NT2/D1 (cell line): Measurements from ENCODE around the gene POU6F1.

Experiments used
- DNase-seq: peaks from one replicate; pipeline ENCODE4 v3.0.0-alpha.2; 2011; ENCODE audit warnings: low read depth, low spot score
- H3K27me3 ChIP-seq: 2 replicates; pipeline ENCODE4 v1.6.0; 2011; ENCODE audit warnings: mild to moderate bottlenecking; ENCODE audit not compliant: insufficient read length, insufficient read depth
- H3K36me3 ChIP-seq: 2 replicates; pipeline ENCODE4 v1.6.1; 2011; ENCODE audit warnings: mild to moderate bottlenecking, low read length, mixed read lengths; ENCODE audit not compliant: insufficient read depth, insufficient read length
- H3K4me1 ChIP-seq: 2 replicates; pipeline ENCODE4 v1.5.1; 2011; ENCODE audit not compliant: insufficient read depth, insufficient read length
- H3K4me3 ChIP-seq: 2 replicates; pipeline ENCODE4 v1.5.1; 2011; ENCODE audit warnings: low read depth; ENCODE audit not compliant: insufficient read length
- H3K9ac ChIP-seq: 2 replicates; pipeline ENCODE4 v1.6.0; 2011; ENCODE audit warnings: low read depth; ENCODE audit not compliant: insufficient read length
- H3K9me3 ChIP-seq: 2 replicates; pipeline ENCODE4 v1.5.1; 2011; ENCODE audit warnings: mild to moderate bottlenecking, low read length; ENCODE audit not compliant: insufficient read depth
- SUZ12 ChIP-seq: IDR thresholded peaks from 2 replicates; pipeline ENCODE4 v1.6.1; 2011; ENCODE audit not compliant: insufficient read length, insufficient read depth; ENCODE audit errors: extremely low read depth
- YY1 ChIP-seq: IDR thresholded peaks from 2 replicates; pipeline ENCODE4 v1.6.1; 2011; ENCODE audit not compliant: insufficient read length, insufficient read depth
- ZNF274 ChIP-seq: IDR thresholded peaks from 2 replicates; pipeline ENCODE4 v1.6.1; 2011; ENCODE audit warnings: mild to moderate bottlenecking, low read depth, low read length

The POU6F1 gene

GRCh38 chr12:51150777-51151176 is 67.1 kb downstream of the POU6F1 start:
- Histone ChIP-seq H3K4me1 (no peaks in the 10 kb centered on the region), H3K9me3 (no peaks in the 10 kb centered on the region), H3K4me3 (no peak overlapping the region), H3K36me3 (peaks cover 3% of the 10 kb centered on the region), H3K9ac (no peak overlapping the region), H3K27me3 (no peaks in the 10 kb centered on the region)
- no peak for TF ChIP-seq ZNF274
- no peak for TF ChIP-seq YY1
- TF ChIP-seq SUZ12 = no peak
- no peak for DNase-seq

GRCh38 chr12:51147309-51147708 is 70.6 kb downstream of the POU6F1 start:
- Histone ChIP-seq H3K27me3 (no peaks in the 10 kb centered on the region), H3K36me3 (peaks cover 4% of the 10 kb centered on the region), H3K4me1 (no peaks in the 10 kb centered on the region), H3K9me3 (no peaks in the 10 kb centered on the region), H3K4me3 (no peak overlapping the region), H3K9ac (no peak overlapping the region)
- no peak for DNase-seq
- no peak for TF ChIP-seq SUZ12
- no peak for TF ChIP-seq YY1
- no peak for TF ChIP-seq ZNF274

- DNase-seq = no peak
- Histone ChIP-seq H3K36me3 (peaks cover 37% of the 10 kb centered on the region), H3K4me1 (no peaks in the 10 kb centered on the region), H3K9me3 (no peaks in the 10 kb centered on the region), H3K9ac (no peak overlapping the region), H3K27me3 (no peaks in the 10 kb centered on the region), H3K4me3 (no peak overlapping the region)
- TF ChIP-seq ZNF274 = no peak
- TF ChIP-seq YY1 = no peak
- no peak for TF ChIP-seq SUZ12
Observed at GRCh38 chr12:51139292-51139844, 78.5 kb downstream of the POU6F1 start.
